ENCODE data around the gene TTN.

TTN gene

DNA sequence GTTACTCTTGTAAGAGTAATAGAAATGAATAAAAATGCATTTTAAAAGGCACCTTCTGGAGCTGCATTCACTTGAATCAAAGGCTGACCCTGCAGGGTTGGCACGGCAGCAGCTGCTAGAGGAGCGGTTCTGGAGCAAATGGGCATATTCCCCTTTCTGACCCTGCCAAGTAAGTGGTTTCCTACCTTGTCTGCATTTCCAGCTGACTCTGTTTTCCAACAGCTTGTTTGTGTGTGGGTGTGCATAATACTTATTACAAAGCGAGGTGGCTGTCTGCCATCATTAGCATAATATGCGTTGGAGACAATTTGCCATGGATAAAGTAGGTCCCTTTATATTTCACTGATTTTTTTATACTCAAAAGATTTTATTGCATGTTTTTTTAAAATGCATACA, 21.3 kb upstream of the TTN start:
- TF ChIP-seq, protein P1, sequence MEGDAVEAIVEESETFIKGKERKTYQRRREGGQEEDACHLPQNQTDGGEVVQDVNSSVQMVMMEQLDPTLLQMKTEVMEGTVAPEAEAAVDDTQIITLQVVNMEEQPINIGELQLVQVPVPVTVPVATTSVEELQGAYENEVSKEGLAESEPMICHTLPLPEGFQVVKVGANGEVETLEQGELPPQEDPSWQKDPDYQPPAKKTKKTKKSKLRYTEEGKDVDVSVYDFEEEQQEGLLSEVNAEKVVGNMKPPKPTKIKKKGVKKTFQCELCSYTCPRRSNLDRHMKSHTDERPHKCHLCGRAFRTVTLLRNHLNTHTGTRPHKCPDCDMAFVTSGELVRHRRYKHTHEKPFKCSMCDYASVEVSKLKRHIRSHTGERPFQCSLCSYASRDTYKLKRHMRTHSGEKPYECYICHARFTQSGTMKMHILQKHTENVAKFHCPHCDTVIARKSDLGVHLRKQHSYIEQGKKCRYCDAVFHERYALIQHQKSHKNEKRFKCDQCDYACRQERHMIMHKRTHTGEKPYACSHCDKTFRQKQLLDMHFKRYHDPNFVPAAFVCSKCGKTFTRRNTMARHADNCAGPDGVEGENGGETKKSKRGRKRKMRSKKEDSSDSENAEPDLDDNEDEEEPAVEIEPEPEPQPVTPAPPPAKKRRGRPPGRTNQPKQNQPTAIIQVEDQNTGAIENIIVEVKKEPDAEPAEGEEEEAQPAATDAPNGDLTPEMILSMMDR (IDR thresholded peaks at IDR 0.05; ENCODE audit: extremely low read depth, missing control alignments), result no peak

DNA sequence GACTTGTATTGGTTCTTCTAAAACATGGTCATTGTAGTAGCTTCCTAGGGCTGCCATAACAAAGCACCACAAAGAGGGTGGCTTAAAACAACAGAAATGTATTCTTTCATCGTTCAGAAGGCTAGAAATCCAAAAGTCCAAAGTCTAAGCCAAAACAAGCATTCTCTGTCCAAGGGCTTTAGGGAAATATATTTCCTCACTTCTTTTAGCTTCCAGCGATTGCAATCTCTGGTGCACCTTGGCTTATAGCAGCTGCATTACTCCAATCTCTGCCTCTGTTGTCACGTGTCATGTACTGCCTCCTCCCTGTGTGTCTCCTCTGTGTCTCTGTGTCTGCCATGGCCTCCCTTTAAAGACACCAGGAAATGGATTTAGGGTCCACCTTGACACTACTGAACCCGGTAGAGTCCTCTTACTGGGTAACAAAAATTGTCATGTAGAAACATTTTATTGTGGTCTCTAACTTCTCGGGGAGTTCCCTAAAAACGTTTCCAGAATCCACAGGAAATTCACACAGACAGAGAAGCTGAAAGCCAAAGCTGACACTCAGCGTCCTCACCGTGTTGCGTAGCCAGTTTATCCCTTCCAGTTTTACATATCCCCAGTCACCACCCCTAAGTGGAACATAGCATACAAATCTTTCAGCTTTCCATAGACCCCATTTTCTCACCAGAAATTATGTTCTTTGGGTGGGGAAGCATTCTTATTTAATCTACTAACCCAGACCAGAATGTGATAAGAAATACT, 20.7 kb upstream of the TTN start:
- DNase-seq (ENCODE audit: low spot score), result no peak
- TF ChIP-seq, protein P1 (IDR thresholded peaks at IDR 0.05; ENCODE audit: extremely low read depth, missing control alignments), result no peak

More for the DNA sequence above, 21.3 kb upstream of the TTN start:
- DNase-seq (ENCODE audit: low spot score), result no peak

DNA sequence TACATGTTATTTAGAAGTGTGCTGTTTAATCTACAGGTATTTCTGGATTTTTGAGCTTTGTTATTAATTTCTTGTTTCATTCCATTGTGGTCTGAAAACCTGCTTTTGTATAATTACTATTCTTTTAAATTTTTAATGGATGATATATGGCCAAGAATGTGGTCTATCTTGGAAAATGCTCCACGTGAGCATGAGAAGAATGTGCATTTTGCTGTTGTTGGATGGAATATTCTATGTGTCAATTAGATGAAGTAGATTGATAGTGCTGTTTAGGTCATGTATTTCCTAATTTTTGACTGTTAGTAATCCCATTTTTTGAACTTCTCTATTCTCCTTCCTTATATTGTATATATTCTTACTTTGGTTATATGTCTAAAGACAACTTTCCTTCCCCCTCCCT, 19.9 kb upstream of the TTN start:
- TF ChIP-seq, protein P1 (IDR thresholded peaks at IDR 0.05; ENCODE audit: extremely low read depth, missing control alignments), result no peak
- no peak for DNase-seq (ENCODE audit: low spot score)

DNA sequence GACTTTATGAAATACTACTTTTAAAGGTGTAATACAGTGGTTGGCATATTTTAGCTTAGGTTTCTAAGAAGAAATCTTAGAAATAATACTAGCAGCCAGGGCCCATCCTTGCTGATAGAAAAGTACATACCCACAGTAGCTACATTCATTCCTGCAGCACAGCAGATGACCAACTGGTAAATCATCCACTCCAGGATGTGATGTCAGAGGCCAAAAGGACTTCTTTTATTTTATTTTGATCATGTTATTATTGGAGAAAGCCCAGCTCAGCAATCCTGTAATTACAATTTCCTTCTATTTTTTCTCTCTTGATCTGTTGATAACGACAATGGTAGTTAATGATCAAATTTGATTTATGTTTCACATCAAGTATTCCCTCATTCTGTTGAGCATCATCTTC, 18.0 kb upstream of the TTN start:
- TF ChIP-seq, protein P1 (IDR thresholded peaks at IDR 0.05; ENCODE audit: extremely low read depth, missing control alignments), result no peak
- DNase-seq (ENCODE audit: low spot score), result no peak

DNA sequence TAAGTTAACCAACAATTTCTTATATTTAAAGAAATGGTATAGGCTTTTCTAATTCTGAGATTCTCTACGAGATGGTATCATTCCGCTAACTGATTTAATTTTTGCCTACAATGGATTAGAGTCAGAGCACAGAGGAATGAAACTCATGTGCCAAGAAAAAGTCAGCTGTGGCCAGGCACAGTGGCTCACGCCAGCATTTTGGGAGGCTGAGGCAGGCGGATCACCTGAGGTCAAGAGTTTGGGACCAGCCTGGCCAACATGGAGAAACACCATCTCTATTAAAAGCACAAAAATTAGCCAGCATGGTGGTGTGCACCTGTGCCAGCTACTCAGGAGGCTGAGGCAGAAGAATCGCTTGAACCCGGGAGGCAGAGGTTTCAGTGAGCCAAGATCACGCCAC, 17.0 kb upstream of the TTN start:
- TF ChIP-seq, protein P1 (IDR thresholded peaks at IDR 0.05; ENCODE audit: extremely low read depth, missing control alignments), result no peak
- no peak for DNase-seq (ENCODE audit: low spot score)

DNA sequence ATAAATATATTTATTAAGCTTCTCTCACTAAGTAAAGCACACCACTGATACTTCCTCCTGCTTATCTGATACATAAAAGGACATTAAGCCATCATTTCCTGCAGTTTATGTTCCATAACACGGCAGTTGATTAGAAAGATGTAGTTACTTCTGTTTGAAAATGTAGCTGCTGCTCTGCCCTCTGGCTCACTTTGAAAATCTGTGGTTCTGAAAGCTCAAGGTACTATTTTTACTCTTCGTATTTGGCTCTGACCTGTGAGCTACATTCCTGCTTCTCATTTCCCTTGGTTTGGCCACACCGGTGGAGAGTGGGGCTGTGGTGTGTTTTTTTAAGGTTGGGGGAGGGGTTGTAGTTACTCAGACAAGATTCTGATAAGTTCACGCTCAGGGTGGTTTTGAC, 12.8 kb upstream of the TTN start:
- TF ChIP-seq, protein P1 (IDR thresholded peaks at IDR 0.05; ENCODE audit: extremely low read depth, missing control alignments), result no peak
- peak; percentile 25 for DNase-seq (ENCODE audit: low spot score)

DNA sequence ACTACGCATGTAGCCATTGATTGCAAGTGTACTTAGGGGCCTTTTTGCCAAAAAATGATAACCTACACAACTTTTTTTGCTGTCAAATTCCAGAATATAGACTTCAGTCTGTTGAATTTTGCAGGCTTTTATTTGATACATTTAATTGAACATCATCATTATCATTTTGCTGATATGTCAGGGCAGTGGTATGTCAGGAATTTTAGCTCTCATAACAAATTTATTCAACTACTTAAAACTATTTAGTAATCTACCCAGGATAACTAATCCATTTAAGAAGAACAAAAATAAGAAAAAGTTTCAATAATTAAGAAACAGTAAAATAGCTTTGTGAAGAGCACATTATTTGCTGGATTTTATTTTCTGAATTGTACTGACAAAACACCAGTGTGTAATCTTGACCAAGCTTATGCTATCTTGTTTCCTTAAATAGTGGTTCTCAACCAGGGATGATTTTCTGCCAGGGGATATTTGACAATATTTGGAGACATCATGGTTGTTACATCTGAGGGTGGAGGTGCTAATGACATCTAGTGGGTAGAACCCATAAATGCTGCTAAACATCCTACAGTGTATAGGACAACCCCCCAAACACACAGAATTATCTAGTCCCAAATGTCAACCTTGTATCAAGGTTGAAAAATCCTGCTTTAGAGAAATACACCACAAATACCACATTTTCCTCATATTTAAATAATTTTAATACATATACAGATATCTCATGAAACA, 12.1 kb upstream of the TTN start:
- TF ChIP-seq, protein P1 (IDR thresholded peaks at IDR 0.05; ENCODE audit: extremely low read depth, missing control alignments), result no peak
- no peak for DNase-seq (ENCODE audit: low spot score)
